B cell (primary cell): ENCODE measurements around the gene SHANK1. TPM values are rescaled to one million over a fixed set of nuclear protein-coding genes. Genes with fewer than 3 reads are reported as not detected.

ENCODE experiments used
- ATAC-seq: fragments of 200-7000 bp; cut with Tn5 transposase; one replicate; pipeline ENCODE4 v1.10.0; 2021; ENCODE audit warnings: low read depth, mild to moderate bottlenecking, moderate number of reproducible peaks, moderate library complexity
- CTCF ChIA-PET: fragments of 350-600 bp; sonication (Branson Sonifier 250); formaldehyde crosslinking; loops from one replicate; lab custom pipeline; 2021; ENCODE audit warnings: antibody characterized with exemption, inconsistent platforms; lab: Charles Lee
- POLR2A ChIA-PET: fragments of 350-600 bp; sonication (Branson Sonifier 250); formaldehyde crosslinking; loops from one replicate; lab custom pipeline; 2021; ENCODE audit warnings: antibody characterized with exemption; lab: Charles Lee
- DNase-seq: peaks from one replicate; pipeline ENCODE4 v3.0.0; 2013
- H2AFZ ChIP-seq: 2 replicates; pipeline ENCODE4 v1.6.1; 2012; ENCODE audit warnings: mild to moderate bottlenecking, low read depth, low read length; ENCODE audit not compliant: insufficient read depth, poor library complexity, severe bottlenecking
- H3K27ac ChIP-seq, 2 donors: 1 replicate in 1 of 2; 2 replicates in 1 of 2; pipeline ENCODE4 v1.5.1; 2012 to 2013; ENCODE audit warnings: low read length in 2 of 2, mild to moderate bottlenecking in 2 of 2, moderate library complexity in 1 of 2
- H3K27me3 ChIP-seq, 4 experiments: fragments of 200-600 bp in 1 of 4; sonication (generic) in 1 of 4; replicated peaks in 1 of 4; 1 replicate in 2 of 4; 2 replicates in 2 of 4; pipeline versions ENCODE4 v1.6.1 to v1.7.0; 2013 to 2016; ENCODE audit warnings: low read length in 3 of 4, mild to moderate bottlenecking in 2 of 4, mixed read lengths in 1 of 4, moderate library complexity in 1 of 4; ENCODE audit not compliant: insufficient read depth in 4 of 4, control insufficient read depth in 3 of 4; ENCODE audit errors: control extremely low read depth in 1 of 4
- H3K36me3 ChIP-seq, 2 experiments: replicated peaks in 1 of 2; 1 replicate in 1 of 2; 2 replicates in 1 of 2; pipeline versions ENCODE4 v1.6.1 to v1.7.1; 2013; ENCODE audit warnings: low read length in 1 of 2; ENCODE audit not compliant: insufficient read depth in 2 of 2, control insufficient read depth in 1 of 2; ENCODE audit errors: control extremely low read depth in 1 of 2, extremely low read depth in 1 of 2
- H3K4me1 ChIP-seq, 2 donors: fragments of 200-600 bp in 1 of 2; sonication (generic) in 1 of 2; 1 replicate in 1 of 2; 2 replicates in 1 of 2; pipeline versions ENCODE4 v1.5.1 to v1.6.1; 2013 to 2017; ENCODE audit warnings: low read length in 2 of 2; ENCODE audit not compliant: control insufficient read depth in 2 of 2, insufficient read depth in 2 of 2
- H3K4me2 ChIP-seq: replicated peaks from 2 replicates; pipeline ENCODE3; 2012; ENCODE audit warnings: mild to moderate bottlenecking, low read depth, low read length; ENCODE audit not compliant: poor library complexity, severe bottlenecking
- H3K4me3 ChIP-seq, 5 experiments: fragments of 200-600 bp in 1 of 5; sonication (generic) in 1 of 5; 1 replicate in 3 of 5; 2 replicates in 2 of 5; pipeline versions ENCODE4 v1.5.1 to v1.7.0; 2011 to 2016; ENCODE audit warnings: low read length in 4 of 5, mild to moderate bottlenecking in 4 of 5, low read depth in 2 of 5, control low read depth in 1 of 5, moderate library complexity in 1 of 5; ENCODE audit not compliant: insufficient read depth in 1 of 5; ENCODE audit errors: control extremely low read depth in 1 of 5, extremely low read depth in 1 of 5
- H3K79me2 ChIP-seq: fragments of 200-600 bp; sonication (generic); one replicate; pipeline ENCODE4 v1.6.0; 2016; ENCODE audit warnings: low read length; ENCODE audit not compliant: control insufficient read depth, insufficient read depth
- H3K9ac ChIP-seq: fragments of 200-600 bp; sonication (generic); 2 replicates; pipeline ENCODE4 v1.6.1; 2017; ENCODE audit warnings: mild to moderate bottlenecking, low read length, moderate library complexity
- H3K9me3 ChIP-seq, 3 donors: one replicate each; pipeline versions ENCODE4 v1.6.1 to v1.7.1; 2013; ENCODE audit warnings: low read length in 2 of 3; ENCODE audit not compliant: control insufficient read depth in 2 of 3, insufficient read depth in 1 of 3; ENCODE audit errors: control extremely low read depth in 1 of 3
- H4K20me1 ChIP-seq: 2 replicates; pipeline ENCODE4 v1.6.0; 2012; ENCODE audit warnings: mild to moderate bottlenecking, low read length; ENCODE audit not compliant: insufficient read depth, control insufficient read depth, poor library complexity, severe bottlenecking
- H3K27ac Mint-ChIP-seq: one replicate; pipeline ENCODE4 v1.8.0; 2021; ENCODE audit warnings: mixed read lengths
- H3K27me3 Mint-ChIP-seq: one replicate; pipeline ENCODE4 v1.8.0; 2021; ENCODE audit warnings: mixed read lengths
- H3K4me1 Mint-ChIP-seq: one replicate; pipeline ENCODE4 v1.8.0; 2021; ENCODE audit warnings: mixed read lengths
- H3K4me3 Mint-ChIP-seq: one replicate; pipeline ENCODE4 v1.8.0; 2021; ENCODE audit warnings: mixed read lengths
- H3K9me3 Mint-ChIP-seq: one replicate; pipeline ENCODE4 v1.8.0; 2022; ENCODE audit warnings: mixed read lengths; ENCODE audit not compliant: insufficient read depth
- CTCF ChIP-seq: fragments of 200-600 bp; IDR thresholded peaks from one replicate; pipeline ENCODE4 v1.8.0; 2022; ENCODE audit warnings: antibody characterized with exemption, mild to moderate bottlenecking
- EZH2 ChIP-seq: IDR thresholded peaks from 2 replicates; pipeline ENCODE4 v1.6.1; 2012; ENCODE audit warnings: borderline replicate concordance, low read depth, mild to moderate bottlenecking, moderate library complexity, low read length; ENCODE audit not compliant: insufficient read depth, poor library complexity, severe bottlenecking
- WGBS: methylation state at CpG from one replicate; pipeline ENCODE4 v1.1.5; 2013; ENCODE audit warnings: missing lambda C conversion rate; ENCODE audit not compliant: insufficient coverage; 5-methylcytosine and 5-hydroxymethylcytosine counted together
- intact Hi-C: fragments of 100-400 bp; cut with micrococcal nuclease; formaldehyde crosslinking; loops from one replicate; pipeline ENCODE4 v1.10.0; 2022
- polyA plus RNA-seq: library from polyadenylated mRNA; depleted of rRNA; stranded (reverse); fragments of >200 nt; gene quantifications from 2 replicates; pipeline ENCODE4 v1.2.3, GENCODE V29; 2012
- total RNA-seq, 2 donors: library from RNA; stranded (reverse); fragments of 120-200 nt in 1 of 2; gene quantifications; 1 replicate in 1 of 2; 2 replicates in 1 of 2; pipeline versions ENCODE4 v1.2.3 to v1.2.4, GENCODE V29; 2013 to 2022

The SHANK1 gene
- total and polyA plus RNA-seq, 2 donors (not counting 1 experiment from before 2014, with no cell fraction given) = not detected

DNA sequence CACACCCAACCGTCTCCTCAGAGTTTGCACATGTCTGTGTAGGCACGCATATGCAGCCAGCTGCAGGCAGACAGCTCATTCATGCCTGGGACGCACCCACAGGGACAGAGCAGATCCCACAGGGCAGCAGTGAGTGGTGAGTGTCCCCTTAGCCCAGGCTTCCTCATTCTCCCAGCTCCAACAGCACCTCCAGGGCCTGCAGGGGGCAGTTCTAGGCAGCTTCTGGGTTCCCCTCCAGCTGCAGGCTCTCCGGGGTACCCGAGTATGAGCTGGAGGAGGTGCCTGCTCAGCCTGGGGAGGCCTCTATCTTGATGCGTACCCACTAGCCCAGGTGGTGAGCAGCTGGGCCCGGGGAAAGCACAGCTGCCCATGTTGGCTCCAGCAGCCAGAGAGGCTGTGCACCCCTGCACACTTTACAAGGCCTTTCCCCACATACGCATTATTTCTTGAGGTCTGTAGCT lies 1.3 kb upstream of the SHANK1 start:
- Histone ChIP-seq H3K4me1 (peaks cover 32 to 35% of the 10 kb centered on the region in 2 donors), H3K79me2 (no peaks in the 10 kb centered on the region), H3K9me3 (peaks cover 0 to 37% (median 3%) of the 10 kb centered on the region in 3 donors), H3K27ac (no peak overlapping the region), H3K36me3 (no peaks in the 10 kb centered on the region), H2AFZ (no peak overlapping the region), H3K4me3 (no peak overlapping the region), H3K4me2 (no peak overlapping the region), H3K9ac (no peak overlapping the region), H4K20me1 (no peaks in the 10 kb centered on the region), H3K27me3 (peaks cover 0 to 84% (median 25%) of the 10 kb centered on the region in 4 experiments)
- H3K4me3 Mint-ChIP-seq = peak overlapping the region; percentile 55
- peaks cover 38% of the 10 kb centered on the region for H3K4me1 Mint-ChIP-seq
- ChIA-PET CTCF (no interaction called here), POLR2A (interaction anchor here (0.7 kb wide), 1 partner anchor 175 kb away, joined by 4 read pairs; no protein-coding TSS in a partner anchor)
- 24% methylated on average over 8 of the region's 8 CpGs for WGBS
- no peak overlapping the region for H3K27ac Mint-ChIP-seq
- H3K27me3 Mint-ChIP-seq = peaks cover 50% of the 10 kb centered on the region
- no peak for DNase-seq
- ATAC-seq = no peak
- no peaks in the 10 kb centered on the region for H3K9me3 Mint-ChIP-seq
- intact Hi-C loops = no loop called here
- TF ChIP-seq CTCF = no peak
- no peak for TF ChIP-seq EZH2

GRCh38 chr19:50720181-50720920 lies 749 bp upstream of the SHANK1 start:
- peak overlapping the region; percentile 28 for H3K27ac Mint-ChIP-seq
- no peaks in the 10 kb centered on the region for H3K9me3 Mint-ChIP-seq
- H3K4me1 Mint-ChIP-seq = peaks cover 34% of the 10 kb centered on the region
- no peak overlapping the region for H3K27ac ChIP-seq
- no peaks in the 10 kb centered on the region for H4K20me1 ChIP-seq
- peaks cover 0 to 31% (median 3%) of the 10 kb centered on the region in 3 donors for H3K9me3 ChIP-seq
- peak overlapping the region; percentile 55 for H3K4me3 Mint-ChIP-seq
- intact Hi-C loops = no loop called here
- CTCF ChIA-PET = no interaction called here
- no peak overlapping the region for H3K9ac ChIP-seq
- TF ChIP-seq CTCF (no peak), EZH2 (no peak)
- peaks cover 0 to 81% (median 22%) of the 10 kb centered on the region in 4 experiments for H3K27me3 ChIP-seq
- POLR2A ChIA-PET = interaction anchor here (0.7 kb wide), 1 partner anchor 175 kb away, joined by 4 read pairs; no protein-coding TSS in a partner anchor
- WGBS = 70% methylated on average over 21 of the region's 21 CpGs
- no peaks in the 10 kb centered on the region for H3K79me2 ChIP-seq
- DNase-seq = no peak
- peaks cover 26 to 29% of the 10 kb centered on the region in 2 donors for H3K4me1 ChIP-seq
- peaks cover 56% of the 10 kb centered on the region for H3K27me3 Mint-ChIP-seq
- no peak overlapping the region for H3K4me2 ChIP-seq
- no peak overlapping the region for H2AFZ ChIP-seq
- H3K36me3 ChIP-seq = no peaks in the 10 kb centered on the region
- no peak overlapping the region for H3K4me3 ChIP-seq
- ATAC-seq = no peak
